Brain microvascular endothelial cell (primary cell): Measurements from ENCODE around the gene ROCK2.
"Not testable (repeated sequence)": the region's sequence is repeated elsewhere in the genome, so short reads cannot be mapped to it uniquely, and the experiment has no call there.

Source experiments
- DNase-seq: peaks from one replicate; pipeline ENCODE4 v3.0.0-alpha.2; 2020
- H3K27ac ChIP-seq: fragments of 250-450 bp; sonication (Bioruptor Pico); 2 replicates; pipeline ENCODE4 v1.5.1; 2020; ENCODE audit warnings: mild to moderate bottlenecking, moderate library complexity
- H3K27me3 ChIP-seq: fragments of 250-450 bp; sonication (Bioruptor Pico); replicated peaks from 2 replicates; pipeline ENCODE4 v1.5.1; 2020; ENCODE audit warnings: mild to moderate bottlenecking
- H3K36me3 ChIP-seq: fragments of 250-450 bp; sonication (Bioruptor Pico); replicated peaks from 2 replicates; pipeline ENCODE4 v1.5.1; 2020; ENCODE audit warnings: mild to moderate bottlenecking
- H3K4me3 ChIP-seq: 2 replicates; pipeline ENCODE4 v1.5.1; 2011; ENCODE audit warnings: low read depth, mild to moderate bottlenecking, control low read depth, low read length, moderate library complexity
- CTCF ChIP-seq: IDR thresholded peaks from 2 replicates; pipeline ENCODE4 v1.5.1; 2011; ENCODE audit warnings: low read depth, mild to moderate bottlenecking, moderate library complexity, low read length, control low read depth, inconsistent platforms; ENCODE audit errors: missing control alignments
- in situ Hi-C: cut with HindIII; loops from 2 replicates; pipeline ENCODE4 v1.10.0; 2017; ENCODE audit warnings: low sequenced_read_pairs, low pct_ligation_motif_present

The ROCK2 gene

GRCh38 chr2:11257078-11257477 lies 87.4 kb downstream of the ROCK2 start:
- Histone ChIP-seq H3K36me3 (no peaks in the 10 kb centered on the region), H3K27ac (no peak overlapping the region), H3K27me3 (no peaks in the 10 kb centered on the region), H3K4me3 (no peak overlapping the region)
- TF ChIP-seq CTCF = no peak
- in situ Hi-C loops = no loop called here
- no peak for DNase-seq

GRCh38 chr2:11256166-11256565 lies 88.3 kb downstream of the ROCK2 start:
- no peak for DNase-seq
- in situ Hi-C loops = no loop called here
- H3K4me3 ChIP-seq = no peak overlapping the region
- no peaks in the 10 kb centered on the region for H3K36me3 ChIP-seq
- H3K27ac ChIP-seq = no peak overlapping the region
- no peak for TF ChIP-seq CTCF
- H3K27me3 ChIP-seq = no peaks in the 10 kb centered on the region

- TF ChIP-seq CTCF = no peak
- Histone ChIP-seq H3K36me3 (no peaks in the 10 kb centered on the region), H3K27me3 (no peaks in the 10 kb centered on the region), H3K4me3 (no peak overlapping the region), H3K27ac (no peak overlapping the region)
- no peak for DNase-seq
- in situ Hi-C loops = no loop called here
Observed at GRCh38 chr2:11254100-11254536, 90.3 kb downstream of the ROCK2 start.

GRCh38 chr2:11252458-11252857 lies 92.0 kb downstream of the ROCK2 start:
- H3K4me3 ChIP-seq, H3K36me3 ChIP-seq, H3K27me3 ChIP-seq, H3K27ac ChIP-seq, DNase-seq, in situ Hi-C loops: not testable (repeated sequence)

- H3K36me3 ChIP-seq = no peaks in the 10 kb centered on the region
- TF ChIP-seq CTCF = no peak
- H3K4me3 ChIP-seq = no peak overlapping the region
- DNase-seq = no peak
- in situ Hi-C loops = no loop called here
- H3K27me3 ChIP-seq = no peaks in the 10 kb centered on the region
- H3K27ac ChIP-seq = no peak overlapping the region
Observed at GRCh38 chr2:11250400-11251196, 93.8 kb downstream of the ROCK2 start.

GRCh38 chr2:11245322-11245721 lies 99.1 kb downstream of the ROCK2 start:
- H3K27me3 ChIP-seq = no peaks in the 10 kb centered on the region
- no peak for DNase-seq
- H3K27ac ChIP-seq = no peak overlapping the region
- H3K4me3 ChIP-seq = no peak overlapping the region
- in situ Hi-C loops = no loop called here
- TF ChIP-seq CTCF = no peak
- H3K36me3 ChIP-seq = no peaks in the 10 kb centered on the region
